Mesenchymal stem cell (in vitro differentiated cells and primary cell): Measurements from ENCODE around the gene APBB3.

Experiments used
- DNase-seq: peaks from one replicate; pipeline ENCODE4 v3.0.0-alpha.2; 2013
- H2AFZ ChIP-seq: one replicate; pipeline ENCODE4 v1.6.1; 2013; ENCODE audit warnings: low read depth, mild to moderate bottlenecking, control low read depth, inconsistent platforms, low read length, moderate library complexity
- H2AK5ac ChIP-seq: 2 replicates; pipeline ENCODE4 v1.6.1; 2013; ENCODE audit warnings: low read length, moderate library complexity, mild to moderate bottlenecking, inconsistent platforms; ENCODE audit not compliant: severe bottlenecking
- H2BK120ac ChIP-seq: one replicate; pipeline ENCODE4 v1.6.1; 2013; ENCODE audit warnings: low read depth, mild to moderate bottlenecking, inconsistent platforms, low read length, moderate library complexity
- H2BK12ac ChIP-seq, 2 experiments: one replicate each; pipeline ENCODE4 v1.6.1; 2013; ENCODE audit warnings: inconsistent platforms in 2 of 2, low read length in 2 of 2, mild to moderate bottlenecking in 2 of 2, moderate library complexity in 2 of 2, control low read depth in 1 of 2
- H2BK15ac ChIP-seq: one replicate; pipeline ENCODE4 v1.6.1; 2013; ENCODE audit warnings: mild to moderate bottlenecking, low read depth, inconsistent platforms; ENCODE audit not compliant: poor library complexity, severe bottlenecking
- H2BK5ac ChIP-seq: 2 replicates; pipeline ENCODE4 v1.6.1; 2013; ENCODE audit warnings: low read depth, mild to moderate bottlenecking, low read length, control low read depth, inconsistent platforms; ENCODE audit not compliant: poor library complexity, severe bottlenecking
- H3K14ac ChIP-seq, 2 experiments: one replicate each; pipeline ENCODE4 v1.6.1; 2013; ENCODE audit warnings: inconsistent platforms in 2 of 2, low read length in 2 of 2, control low read depth in 1 of 2, mild to moderate bottlenecking in 1 of 2, moderate library complexity in 1 of 2
- H3K18ac ChIP-seq, 2 experiments: one replicate each; pipeline ENCODE4 v1.6.1; 2013; ENCODE audit warnings: inconsistent platforms in 2 of 2, low read length in 2 of 2, control low read depth in 1 of 2, low read depth in 1 of 2, mild to moderate bottlenecking in 1 of 2
- H3K23ac ChIP-seq, 2 experiments: one replicate each; pipeline ENCODE4 v1.6.1; 2013; ENCODE audit warnings: inconsistent platforms in 2 of 2, low read length in 2 of 2, mild to moderate bottlenecking in 2 of 2, moderate library complexity in 2 of 2, control low read depth in 1 of 2
- H3K27ac ChIP-seq: 2 replicates; pipeline ENCODE4 v1.5.1; 2013; ENCODE audit warnings: mild to moderate bottlenecking, moderate library complexity, low read length, control low read depth, inconsistent platforms; ENCODE audit not compliant: poor library complexity, severe bottlenecking
- H3K27me3 ChIP-seq, 2 experiments: 2 replicates each; pipeline versions ENCODE4 v1.6.1 to v1.7.0; 2013; ENCODE audit warnings: low read length in 2 of 2, mild to moderate bottlenecking in 2 of 2, moderate library complexity in 2 of 2, control low read depth in 1 of 2, inconsistent platforms in 1 of 2; ENCODE audit not compliant: control insufficient read depth in 1 of 2, insufficient read depth in 1 of 2
- H3K36me3 ChIP-seq, 2 experiments: 2 replicates each; pipeline versions ENCODE4 v1.6.1 to v1.7.0; 2013; ENCODE audit warnings: low read length in 2 of 2, control low read depth in 1 of 2, inconsistent platforms in 1 of 2, low read depth in 1 of 2, mild to moderate bottlenecking in 1 of 2; ENCODE audit not compliant: insufficient read depth in 2 of 2, control insufficient read depth in 1 of 2
- H3K4ac ChIP-seq, 2 experiments: one replicate each; pipeline ENCODE4 v1.6.1; 2013; ENCODE audit warnings: inconsistent platforms in 2 of 2, low read length in 2 of 2, mild to moderate bottlenecking in 2 of 2, moderate library complexity in 2 of 2, control low read depth in 1 of 2, low read depth in 1 of 2
- H3K4me1 ChIP-seq: 2 replicates; pipeline ENCODE4 v1.6.1; 2013; ENCODE audit warnings: low read depth, low read length, control low read depth; ENCODE audit not compliant: control insufficient read depth, insufficient read depth
- H3K4me2 ChIP-seq: 2 replicates; pipeline ENCODE4 v1.6.1; 2013; ENCODE audit warnings: low read length, mild to moderate bottlenecking, inconsistent platforms; ENCODE audit not compliant: poor library complexity, severe bottlenecking
- H3K4me3 ChIP-seq, 2 experiments: 2 replicates each; pipeline versions ENCODE4 v1.5.1 to v1.7.0; 2013; ENCODE audit warnings: low read length in 2 of 2, mild to moderate bottlenecking in 2 of 2, control low read depth in 1 of 2, low read depth in 1 of 2; ENCODE audit not compliant: insufficient read depth in 1 of 2
- H3K79me1 ChIP-seq: replicated peaks from 2 replicates; pipeline ENCODE4 v1.6.1; 2013; ENCODE audit warnings: mild to moderate bottlenecking, control low read depth, low read length, inconsistent platforms; ENCODE audit not compliant: poor library complexity, severe bottlenecking
- H3K9ac ChIP-seq: 2 replicates; pipeline ENCODE4 v1.7.0; 2013; ENCODE audit warnings: mild to moderate bottlenecking, low read length, moderate library complexity
- H3K9me3 ChIP-seq: 2 replicates; pipeline ENCODE4 v1.7.0; 2013; ENCODE audit warnings: mild to moderate bottlenecking, low read length; ENCODE audit not compliant: control insufficient read depth
- H4K8ac ChIP-seq: one replicate; pipeline ENCODE4 v1.6.1; 2013; ENCODE audit warnings: inconsistent platforms, mild to moderate bottlenecking, low read length, moderate library complexity
- H4K91ac ChIP-seq: one replicate; pipeline ENCODE4 v1.6.1; 2013; ENCODE audit warnings: mild to moderate bottlenecking, low read length, inconsistent platforms
- WGBS: methylation state at CpG from one replicate; pipeline ENCODE4 v1.1.7; 2013; ENCODE audit warnings: mixed read lengths; 5-methylcytosine and 5-hydroxymethylcytosine counted together

The APBB3 gene

GRCh38 chr5:140566665-140567064 is 2.3 kb upstream of the APBB3 start:
- Histone ChIP-seq H3K27ac (no peak overlapping the region), H3K36me3 (peaks cover 40 to 50% of the 10 kb centered on the region in 2 experiments), H3K4ac (no peak overlapping the region), H3K9ac (peak overlapping the region; percentile 95), H3K79me1 (peaks cover 49% of the 10 kb centered on the region), H3K9me3 (no peaks in the 10 kb centered on the region), H4K8ac (no peak overlapping the region), H3K4me2 (no peak overlapping the region), H3K4me1 (peaks cover 26% of the 10 kb centered on the region), H3K4me3 (no peak overlapping the region), H2BK120ac (no peak overlapping the region), H3K14ac (no peak overlapping the region), H3K27me3 (no peaks in the 10 kb centered on the region), H2BK12ac (no peak overlapping the region), H2AK5ac (no peak overlapping the region), H3K18ac (no peak overlapping the region), H4K91ac (no peak overlapping the region), H2BK5ac (no peak overlapping the region), H2BK15ac (no peak overlapping the region), H3K23ac (no peak overlapping the region), H2AFZ (no peak overlapping the region)
- 96% methylated on average over 5 of the region's 5 CpGs for WGBS
- DNase-seq: no peak

GRCh38 chr5:140565780-140566095 is 1.3 kb upstream of the APBB3 start:
- H3K36me3 ChIP-seq: peaks cover 49 to 56% of the 10 kb centered on the region in 2 experiments
- no peak overlapping the region for H3K4ac ChIP-seq
- H2AFZ ChIP-seq: no peak overlapping the region
- 86% methylated on average over 4 of the region's 4 CpGs for WGBS
- no peak overlapping the region for H2BK12ac ChIP-seq
- H3K23ac ChIP-seq: no peak overlapping the region
- peak overlapping the region in 1 of 2 experiments; percentile 89 for H3K4me3 ChIP-seq
- peaks cover 51% of the 10 kb centered on the region for H3K79me1 ChIP-seq
- no peak overlapping the region for H2BK5ac ChIP-seq
- no peak overlapping the region for H4K91ac ChIP-seq
- H3K4me1 ChIP-seq: peaks cover 26% of the 10 kb centered on the region
- no peak overlapping the region for H2BK15ac ChIP-seq
- H3K9ac ChIP-seq: peak overlapping the region; percentile 95
- H3K14ac ChIP-seq: no peak overlapping the region
- peak; percentile 65 for DNase-seq
- H4K8ac ChIP-seq: no peak overlapping the region
- peak overlapping the region; percentile 69 for H3K4me2 ChIP-seq
- no peak overlapping the region for H2BK120ac ChIP-seq
- no peaks in the 10 kb centered on the region for H3K27me3 ChIP-seq
- no peak overlapping the region for H3K27ac ChIP-seq
- H2AK5ac ChIP-seq: peak overlapping the region; percentile 33
- no peaks in the 10 kb centered on the region for H3K9me3 ChIP-seq
- peak overlapping the region in 1 of 2 experiments; percentile 38 for H3K18ac ChIP-seq

- H3K79me1 ChIP-seq: peaks cover 53% of the 10 kb centered on the region
- 13% methylated on average over 13 of the region's 13 CpGs for WGBS
- peak overlapping the region; percentile 78 to 89 for H3K4me3 ChIP-seq
- H3K18ac ChIP-seq: peak overlapping the region; percentile 68 to 88
- H3K4ac ChIP-seq: peak overlapping the region; percentile 29 to 93
- peaks cover 29% of the 10 kb centered on the region for H3K4me1 ChIP-seq
- H3K4me2 ChIP-seq: peak overlapping the region; percentile 69
- H2BK120ac ChIP-seq: peak overlapping the region; percentile 11
- H3K23ac ChIP-seq: no peak overlapping the region
- peak; percentile 62 for DNase-seq
- peak overlapping the region; percentile 77 for H3K27ac ChIP-seq
- H4K8ac ChIP-seq: peak overlapping the region; percentile 66
- peak overlapping the region; percentile 46 for H2AFZ ChIP-seq
- H2BK15ac ChIP-seq: no peak overlapping the region
- H4K91ac ChIP-seq: peak overlapping the region; percentile 23
- no peaks in the 10 kb centered on the region for H3K9me3 ChIP-seq
- H2BK12ac ChIP-seq: no peak overlapping the region
- no peak overlapping the region for H2BK5ac ChIP-seq
- peaks cover 50 to 56% of the 10 kb centered on the region in 2 experiments for H3K36me3 ChIP-seq
- H3K9ac ChIP-seq: peak overlapping the region; percentile 95
- H2AK5ac ChIP-seq: peak overlapping the region; percentile 33
- peak overlapping the region in 1 of 2 experiments; percentile 79 for H3K14ac ChIP-seq
- H3K27me3 ChIP-seq: no peaks in the 10 kb centered on the region
Observed at GRCh38 chr5:140565024-140565779, 804 bp upstream of the APBB3 start.

- peak overlapping the region; percentile 95 for H3K9ac ChIP-seq
- peak overlapping the region; percentile 81 for H3K4me2 ChIP-seq
- H3K23ac ChIP-seq: no peak overlapping the region
- no peak for DNase-seq
- H2BK12ac ChIP-seq: peak overlapping the region; percentile 7 to 25
- H3K9me3 ChIP-seq: no peaks in the 10 kb centered on the region
- no peak overlapping the region for H2BK5ac ChIP-seq
- peak overlapping the region; percentile 44 to 81 for H3K18ac ChIP-seq
- H2BK15ac ChIP-seq: no peak overlapping the region
- H2AFZ ChIP-seq: peak overlapping the region; percentile 72
- no peaks in the 10 kb centered on the region for H3K27me3 ChIP-seq
- peaks cover 47 to 65% of the 10 kb centered on the region in 2 experiments for H3K36me3 ChIP-seq
- peak overlapping the region; percentile 8 to 15 for H3K4ac ChIP-seq
- 82% methylated on average over 8 of the region's 8 CpGs for WGBS
- peak overlapping the region; percentile 5 for H2AK5ac ChIP-seq
- peak overlapping the region; percentile 17 to 89 for H3K4me3 ChIP-seq
- peak overlapping the region; percentile 64 for H4K91ac ChIP-seq
- peak overlapping the region in 1 of 2 experiments; percentile 88 for H3K14ac ChIP-seq
- H3K27ac ChIP-seq: no peak overlapping the region
- no peak overlapping the region for H2BK120ac ChIP-seq
- H4K8ac ChIP-seq: peak overlapping the region; percentile 77
- peaks cover 30% of the 10 kb centered on the region for H3K4me1 ChIP-seq
- peaks cover 49% of the 10 kb centered on the region for H3K79me1 ChIP-seq
Observed at GRCh38 chr5:140563596-140563995, 802 bp downstream of the APBB3 start.
